Liver (tissue), 3 donors: Measurements from ENCODE around the gene ZNF503.

Source experiments
- EGR1 ChIP-seq, 2 donors: IDR thresholded peaks; 2 replicates each; pipeline ENCODE4 v1.6.1; 2016 to 2018; ENCODE audit warnings: antibody characterized with exemption in 2 of 2, low read depth in 2 of 2
- FOXA1 ChIP-seq: IDR thresholded peaks from 2 replicates; pipeline ENCODE4 v1.6.1; 2016; ENCODE audit warnings: antibody characterized with exemption
- GABPA ChIP-seq, 2 donors: IDR thresholded peaks in 1 of 2; conservative IDR thresholded peaks in 1 of 2; 2 replicates each; pipeline ENCODE4 v1.6.1; 2016; ENCODE audit warnings: antibody characterized with exemption in 2 of 2, mild to moderate bottlenecking in 1 of 2, moderate library complexity in 1 of 2
- HNF4G ChIP-seq: IDR thresholded peaks from 2 replicates; pipeline ENCODE4 v1.6.1; 2016; ENCODE audit warnings: antibody characterized with exemption
- JUND ChIP-seq, 2 donors: IDR thresholded peaks; 2 replicates each; pipeline ENCODE4 v1.6.1; 2016; ENCODE audit warnings: antibody characterized with exemption in 2 of 2
- RAD21 ChIP-seq, 2 donors: IDR thresholded peaks; 2 replicates each; pipeline ENCODE4 v1.6.1; 2016; ENCODE audit warnings: antibody characterized with exemption in 2 of 2, mild to moderate bottlenecking in 2 of 2
- SP1 ChIP-seq: IDR thresholded peaks from 2 replicates; pipeline ENCODE4 v1.6.1; 2018; ENCODE audit warnings: antibody characterized with exemption, mild to moderate bottlenecking
- TAF1 ChIP-seq: conservative IDR thresholded peaks from 2 replicates; pipeline ENCODE4 v1.6.1; 2016; ENCODE audit warnings: antibody characterized with exemption, mild to moderate bottlenecking
- YY1 ChIP-seq: IDR thresholded peaks from 2 replicates; pipeline ENCODE4 v1.6.1; 2016; ENCODE audit warnings: antibody characterized with exemption, mild to moderate bottlenecking
- TF ChIP-seq, protein P1 (sequence below): fragments of 150-350 bp; IDR thresholded peaks from 2 replicates; pipeline ENCODE4 v1.5.1; 2017; ENCODE audit warnings: improper control_type of control experiment, low read depth, low read length; ENCODE audit not compliant: missing input control
- TF ChIP-seq, protein P2 (sequence below): IDR thresholded peaks from 2 replicates; pipeline ENCODE4 v1.6.1; 2016; ENCODE audit warnings: antibody characterized with exemption, mild to moderate bottlenecking
- TF ChIP-seq, protein P3 (sequence below): IDR thresholded peaks from 2 replicates; pipeline ENCODE4 v1.6.1; 2016; ENCODE audit warnings: antibody characterized with exemption
- TF ChIP-seq, protein P4 (sequence below): IDR thresholded peaks from 2 replicates; pipeline ENCODE4 v1.6.1; 2016; ENCODE audit warnings: antibody characterized with exemption
- TF ChIP-seq, protein P5 (sequence below): IDR thresholded peaks from 2 replicates; pipeline ENCODE4 v1.6.1; 2016; ENCODE audit warnings: antibody characterized with exemption
- donor health status: healthy.
- donor health status: healthy.

DNA sequence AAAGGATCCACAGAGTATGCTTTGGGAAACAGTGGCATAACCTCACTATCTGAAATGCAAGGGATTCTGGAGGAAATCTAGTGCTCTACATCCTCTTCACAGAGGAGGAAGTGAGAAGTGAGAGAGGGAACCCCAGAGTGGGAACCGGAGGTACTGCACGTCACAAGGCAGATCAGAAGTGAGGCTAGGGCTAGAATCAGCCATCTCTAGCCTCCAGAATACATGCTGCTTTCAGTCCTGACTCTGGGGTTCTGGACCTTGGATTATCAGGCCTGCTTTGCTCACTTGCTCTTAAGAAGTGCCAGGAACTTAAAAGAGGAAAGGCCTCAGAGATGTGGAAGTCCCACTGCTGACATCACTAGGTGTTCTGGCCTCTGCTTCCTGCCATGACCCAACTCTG, 25.7 kb downstream of the ZNF503 start:
- TF ChIP-seq, protein P1, sequence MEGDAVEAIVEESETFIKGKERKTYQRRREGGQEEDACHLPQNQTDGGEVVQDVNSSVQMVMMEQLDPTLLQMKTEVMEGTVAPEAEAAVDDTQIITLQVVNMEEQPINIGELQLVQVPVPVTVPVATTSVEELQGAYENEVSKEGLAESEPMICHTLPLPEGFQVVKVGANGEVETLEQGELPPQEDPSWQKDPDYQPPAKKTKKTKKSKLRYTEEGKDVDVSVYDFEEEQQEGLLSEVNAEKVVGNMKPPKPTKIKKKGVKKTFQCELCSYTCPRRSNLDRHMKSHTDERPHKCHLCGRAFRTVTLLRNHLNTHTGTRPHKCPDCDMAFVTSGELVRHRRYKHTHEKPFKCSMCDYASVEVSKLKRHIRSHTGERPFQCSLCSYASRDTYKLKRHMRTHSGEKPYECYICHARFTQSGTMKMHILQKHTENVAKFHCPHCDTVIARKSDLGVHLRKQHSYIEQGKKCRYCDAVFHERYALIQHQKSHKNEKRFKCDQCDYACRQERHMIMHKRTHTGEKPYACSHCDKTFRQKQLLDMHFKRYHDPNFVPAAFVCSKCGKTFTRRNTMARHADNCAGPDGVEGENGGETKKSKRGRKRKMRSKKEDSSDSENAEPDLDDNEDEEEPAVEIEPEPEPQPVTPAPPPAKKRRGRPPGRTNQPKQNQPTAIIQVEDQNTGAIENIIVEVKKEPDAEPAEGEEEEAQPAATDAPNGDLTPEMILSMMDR, result no peak
- TF ChIP-seq, protein P2, sequence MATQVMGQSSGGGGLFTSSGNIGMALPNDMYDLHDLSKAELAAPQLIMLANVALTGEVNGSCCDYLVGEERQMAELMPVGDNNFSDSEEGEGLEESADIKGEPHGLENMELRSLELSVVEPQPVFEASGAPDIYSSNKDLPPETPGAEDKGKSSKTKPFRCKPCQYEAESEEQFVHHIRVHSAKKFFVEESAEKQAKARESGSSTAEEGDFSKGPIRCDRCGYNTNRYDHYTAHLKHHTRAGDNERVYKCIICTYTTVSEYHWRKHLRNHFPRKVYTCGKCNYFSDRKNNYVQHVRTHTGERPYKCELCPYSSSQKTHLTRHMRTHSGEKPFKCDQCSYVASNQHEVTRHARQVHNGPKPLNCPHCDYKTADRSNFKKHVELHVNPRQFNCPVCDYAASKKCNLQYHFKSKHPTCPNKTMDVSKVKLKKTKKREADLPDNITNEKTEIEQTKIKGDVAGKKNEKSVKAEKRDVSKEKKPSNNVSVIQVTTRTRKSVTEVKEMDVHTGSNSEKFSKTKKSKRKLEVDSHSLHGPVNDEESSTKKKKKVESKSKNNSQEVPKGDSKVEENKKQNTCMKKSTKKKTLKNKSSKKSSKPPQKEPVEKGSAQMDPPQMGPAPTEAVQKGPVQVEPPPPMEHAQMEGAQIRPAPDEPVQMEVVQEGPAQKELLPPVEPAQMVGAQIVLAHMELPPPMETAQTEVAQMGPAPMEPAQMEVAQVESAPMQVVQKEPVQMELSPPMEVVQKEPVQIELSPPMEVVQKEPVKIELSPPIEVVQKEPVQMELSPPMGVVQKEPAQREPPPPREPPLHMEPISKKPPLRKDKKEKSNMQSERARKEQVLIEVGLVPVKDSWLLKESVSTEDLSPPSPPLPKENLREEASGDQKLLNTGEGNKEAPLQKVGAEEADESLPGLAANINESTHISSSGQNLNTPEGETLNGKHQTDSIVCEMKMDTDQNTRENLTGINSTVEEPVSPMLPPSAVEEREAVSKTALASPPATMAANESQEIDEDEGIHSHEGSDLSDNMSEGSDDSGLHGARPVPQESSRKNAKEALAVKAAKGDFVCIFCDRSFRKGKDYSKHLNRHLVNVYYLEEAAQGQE, result no peak
- no peak for TF ChIP-seq GABPA (IDR thresholded peaks at IDR 0.05 in 1 of 2, conservative IDR thresholded peaks at IDR 0.05 in 1 of 2)
- TF ChIP-seq, protein P3, sequence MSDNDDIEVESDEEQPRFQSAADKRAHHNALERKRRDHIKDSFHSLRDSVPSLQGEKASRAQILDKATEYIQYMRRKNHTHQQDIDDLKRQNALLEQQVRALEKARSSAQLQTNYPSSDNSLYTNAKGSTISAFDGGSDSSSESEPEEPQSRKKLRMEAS, result no peak
- TF ChIP-seq FOXA1, result no peak
- TF ChIP-seq JUND (IDR thresholded peaks at IDR 0.05), result no peak
- no peak for TF ChIP-seq TAF1
- TF ChIP-seq RAD21 (IDR thresholded peaks at IDR 0.05), result no peak
- no peak for TF ChIP-seq SP1
- no peak for TF ChIP-seq EGR1 (IDR thresholded peaks at IDR 0.05; ENCODE audit: low read depth in 2 of 2)
- TF ChIP-seq YY1, result no peak
- TF ChIP-seq, protein P4, sequence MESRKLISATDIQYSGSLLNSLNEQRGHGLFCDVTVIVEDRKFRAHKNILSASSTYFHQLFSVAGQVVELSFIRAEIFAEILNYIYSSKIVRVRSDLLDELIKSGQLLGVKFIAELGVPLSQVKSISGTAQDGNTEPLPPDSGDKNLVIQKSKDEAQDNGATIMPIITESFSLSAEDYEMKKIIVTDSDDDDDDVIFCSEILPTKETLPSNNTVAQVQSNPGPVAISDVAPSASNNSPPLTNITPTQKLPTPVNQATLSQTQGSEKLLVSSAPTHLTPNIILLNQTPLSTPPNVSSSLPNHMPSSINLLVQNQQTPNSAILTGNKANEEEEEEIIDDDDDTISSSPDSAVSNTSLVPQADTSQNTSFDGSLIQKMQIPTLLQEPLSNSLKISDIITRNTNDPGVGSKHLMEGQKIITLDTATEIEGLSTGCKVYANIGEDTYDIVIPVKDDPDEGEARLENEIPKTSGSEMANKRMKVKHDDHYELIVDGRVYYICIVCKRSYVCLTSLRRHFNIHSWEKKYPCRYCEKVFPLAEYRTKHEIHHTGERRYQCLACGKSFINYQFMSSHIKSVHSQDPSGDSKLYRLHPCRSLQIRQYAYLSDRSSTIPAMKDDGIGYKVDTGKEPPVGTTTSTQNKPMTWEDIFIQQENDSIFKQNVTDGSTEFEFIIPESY, result no peak
- TF ChIP-seq, protein P5, sequence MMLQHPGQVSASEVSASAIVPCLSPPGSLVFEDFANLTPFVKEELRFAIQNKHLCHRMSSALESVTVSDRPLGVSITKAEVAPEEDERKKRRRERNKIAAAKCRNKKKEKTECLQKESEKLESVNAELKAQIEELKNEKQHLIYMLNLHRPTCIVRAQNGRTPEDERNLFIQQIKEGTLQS, result no peak
- no peak for TF ChIP-seq HNF4G
